IMR-90 (cell line): Measurements from ENCODE around the gene TIMM44. TPM values are rescaled to one million over a fixed set of nuclear protein-coding genes. Genes with fewer than 3 reads are reported as not detected.

ENCODE experiments used
- ATAC-seq: fragments of 200-7000 bp; cut with Tn5 transposase; 2 replicates; pipeline ENCODE4 v1.9.1; 2020; ENCODE audit warnings: low read depth, mild to moderate bottlenecking, moderate library complexity
- BruUV-seq: library from RNA; stranded (reverse); fragments of 400-500 nt; replicated peaks from 2 replicates; lab custom pipeline; 2021; lab: Mats Ljungman, UMichigan
- CTCF ChIA-PET: fragments of 300-600 bp; formaldehyde crosslinking; extraction: SDS; loops from one replicate; lab custom pipeline; 2021; ENCODE audit warnings: antibody characterized with exemption; lab: Yijun Ruan, JAX
- POLR2A ChIA-PET: fragments of 300-600 bp; sonication (Branson Sonifier 250); formaldehyde crosslinking; loops from one replicate; lab custom pipeline; 2022; ENCODE audit warnings: antibody characterized with exemption; ENCODE audit not compliant: unreplicated experiment; lab: Charles Lee
- DNase-seq: peaks from one replicate; pipeline ENCODE4 v3.0.0; 2013
- H2AFZ ChIP-seq: replicated peaks from 2 replicates; pipeline ENCODE3; 2013; ENCODE audit warnings: low read length, mild to moderate bottlenecking; ENCODE audit not compliant: poor library complexity
- H2AK5ac ChIP-seq: 2 replicates; pipeline ENCODE4 v1.6.1; 2013; ENCODE audit warnings: low read depth, low read length, inconsistent platforms
- H2AK9ac ChIP-seq: replicated peaks from 2 replicates; pipeline ENCODE3; 2013; ENCODE audit warnings: mild to moderate bottlenecking, low read depth, low read length, moderate library complexity; ENCODE audit not compliant: poor library complexity
- H2BK120ac ChIP-seq: 2 replicates; pipeline ENCODE4 v1.6.1; 2013; ENCODE audit warnings: low read depth, low read length, inconsistent platforms
- H2BK15ac ChIP-seq: 3 replicates; pipeline ENCODE4 v1.6.1; 2013; ENCODE audit warnings: low read depth, low read length, inconsistent platforms
- H2BK20ac ChIP-seq: 2 replicates; pipeline ENCODE4 v1.6.1; 2013; ENCODE audit warnings: low read depth, mild to moderate bottlenecking, inconsistent platforms, low read length, moderate library complexity
- H2BK5ac ChIP-seq: 2 replicates; pipeline ENCODE4 v1.6.1; 2013; ENCODE audit warnings: mild to moderate bottlenecking, low read depth, low read length, inconsistent platforms; ENCODE audit not compliant: poor library complexity, severe bottlenecking
- H3K14ac ChIP-seq: replicated peaks from 2 replicates; pipeline ENCODE4 v1.6.1; 2013; ENCODE audit warnings: low read depth, low read length, inconsistent platforms
- H3K18ac ChIP-seq: 2 replicates; pipeline ENCODE4 v1.6.1; 2013; ENCODE audit warnings: low read depth, low read length, control low read depth
- H3K23ac ChIP-seq: 2 replicates; pipeline ENCODE4 v1.6.1; 2013; ENCODE audit warnings: low read depth, low read length, inconsistent platforms
- H3K27ac ChIP-seq: 2 replicates; pipeline ENCODE4 v1.5.1; 2013; ENCODE audit warnings: mild to moderate bottlenecking, control low read depth, low read length; ENCODE audit not compliant: insufficient read depth
- H3K27me3 ChIP-seq: 2 replicates; pipeline ENCODE4 v1.6.1; 2013; ENCODE audit warnings: low read length; ENCODE audit not compliant: control insufficient read depth, insufficient read depth
- H3K36me3 ChIP-seq: 2 replicates; pipeline ENCODE4 v1.6.1; 2013; ENCODE audit warnings: low read length, mixed read lengths; ENCODE audit not compliant: control insufficient read depth, insufficient read depth
- H3K4ac ChIP-seq: 2 replicates; pipeline ENCODE4 v1.6.1; 2013; ENCODE audit warnings: low read depth, low read length, inconsistent platforms
- H3K4me1 ChIP-seq: 2 replicates; pipeline ENCODE4 v1.6.1; 2013; ENCODE audit warnings: low read length, mixed read lengths; ENCODE audit not compliant: control insufficient read depth, insufficient read depth
- H3K4me2 ChIP-seq: 2 replicates; pipeline ENCODE4 v1.6.1; 2013; ENCODE audit warnings: low read depth, mild to moderate bottlenecking, control low read depth, low read length, moderate library complexity
- H3K4me3 ChIP-seq: 2 replicates; pipeline ENCODE4 v1.5.1; 2013; ENCODE audit warnings: low read depth, mild to moderate bottlenecking, control low read depth, low read length, moderate library complexity; ENCODE audit not compliant: insufficient read depth
- H3K56ac ChIP-seq: 2 replicates; pipeline ENCODE4 v1.6.1; 2013; ENCODE audit warnings: low read length, inconsistent platforms; ENCODE audit not compliant: insufficient read depth; ENCODE audit errors: extremely low read depth
- H3K79me1 ChIP-seq, 2 experiments: 2 replicates each; pipeline ENCODE4 v1.6.1; 2013; ENCODE audit warnings: low read length in 2 of 2, inconsistent platforms in 1 of 2, low read depth in 1 of 2
- H3K9ac ChIP-seq: 2 replicates; pipeline ENCODE4 v1.6.1; 2013; ENCODE audit warnings: low read depth, low read length, control low read depth
- H3K9me1 ChIP-seq: 2 replicates; pipeline ENCODE4 v1.6.1; 2013; ENCODE audit warnings: low read length, inconsistent platforms; ENCODE audit not compliant: insufficient read depth
- H3K9me3 ChIP-seq: 2 replicates; pipeline ENCODE4 v1.6.1; 2013; ENCODE audit warnings: low read length; ENCODE audit not compliant: control insufficient read depth, insufficient read depth
- H4K20me1 ChIP-seq: 2 replicates; pipeline ENCODE4 v1.6.1; 2013; ENCODE audit warnings: low read length, inconsistent platforms; ENCODE audit not compliant: insufficient read depth
- H4K5ac ChIP-seq: 2 replicates; pipeline ENCODE4 v1.6.1; 2013; ENCODE audit warnings: mild to moderate bottlenecking, low read depth, low read length, control low read depth
- H4K8ac ChIP-seq, 2 experiments: 2 replicates each; pipeline ENCODE4 v1.6.1; 2013; ENCODE audit warnings: low read depth in 2 of 2, low read length in 2 of 2, control low read depth in 1 of 2, inconsistent platforms in 1 of 2
- H4K91ac ChIP-seq: 2 replicates; pipeline ENCODE4 v1.6.1; 2013; ENCODE audit warnings: low read depth, low read length, inconsistent platforms; ENCODE audit not compliant: insufficient read depth
- BHLHE40 ChIP-seq: fragments of 150-350 bp; IDR thresholded peaks from 2 replicates; pipeline ENCODE4 v1.6.1; 2016; ENCODE audit warnings: mild to moderate bottlenecking, low read depth, low read length
- CEBPB ChIP-seq: IDR thresholded peaks from 2 replicates; pipeline ENCODE4 v1.6.1; 2012; ENCODE audit warnings: low read depth, low read length, improper control_type of control experiment
- CHD1 ChIP-seq: IDR thresholded peaks from 2 replicates; pipeline ENCODE4 v1.6.1; 2012; ENCODE audit warnings: low read depth, low read length, improper control_type of control experiment
- MAFK ChIP-seq: IDR thresholded peaks from 2 replicates; pipeline ENCODE4 v1.6.1; 2012; ENCODE audit warnings: low read depth, low read length, improper control_type of control experiment
- MAZ ChIP-seq: IDR thresholded peaks from 2 replicates; pipeline ENCODE4 v1.6.1; 2012; ENCODE audit warnings: low read depth, mild to moderate bottlenecking, low read length, improper control_type of control experiment, moderate library complexity, borderline replicate concordance
- NFE2L2 ChIP-seq: fragments of 150-350 bp; IDR thresholded peaks from 2 replicates; pipeline ENCODE4 v1.6.1; 2016; ENCODE audit warnings: low read depth, mild to moderate bottlenecking, low read length
- RAD21 ChIP-seq: IDR thresholded peaks from 2 replicates; pipeline ENCODE4 v1.6.1; 2012; ENCODE audit warnings: low read length, improper control_type of control experiment
- RCOR1 ChIP-seq: IDR thresholded peaks from 2 replicates; pipeline ENCODE4 v1.6.1; 2012; ENCODE audit warnings: mild to moderate bottlenecking, low read length, improper control_type of control experiment; ENCODE audit not compliant: insufficient replicate concordance
- SMC3 ChIP-seq: fragments of 150-350 bp; IDR thresholded peaks from 2 replicates; pipeline ENCODE4 v1.6.1; 2016; ENCODE audit warnings: low read depth, mild to moderate bottlenecking, antibody characterized with exemption, low read length, moderate library complexity
- WGBS, 2 experiments: methylation state at CpG; one replicate each; pipeline versions ENCODE4 v1.1.5 to v1.1.7; 2013; ENCODE audit warnings: missing lambda C conversion rate in 2 of 2; ENCODE audit not compliant: insufficient read length in 1 of 2; ENCODE audit errors: extremely low coverage in 2 of 2; 5-methylcytosine and 5-hydroxymethylcytosine counted together
- dilution Hi-C: fragments of 300-500 bp; cut with HindIII; formaldehyde crosslinking; loops from one replicate; pipeline ENCODE4 v1.14.3; 2018; ENCODE audit warnings: low sequenced_read_pairs; ENCODE audit not compliant: unreplicated experiment
- in situ Hi-C: fragments of 300-500 bp; cut with MboI; formaldehyde crosslinking; loops from 3 replicates; pipeline ENCODE4 v1.14.3; 2019; ENCODE audit warnings: low sequenced_read_pairs, inconsistent platforms, mixed read lengths
- intact Hi-C: fragments of 100-400 bp; cut with micrococcal nuclease; formaldehyde crosslinking; loops from 2 replicates; pipeline ENCODE4 v1.10.0; 2022
- polyA plus RNA-seq, 3 experiments: library from polyadenylated mRNA; depleted of rRNA; stranded (reverse); fragments of >200 nt; gene quantifications; 2 replicates each; pipeline ENCODE4 v1.2.3, GENCODE V29; 2012; ENCODE audit warnings: low replicate concordance in 1 of 3
- total RNA-seq: library from RNA; depleted of rRNA; stranded (reverse); fragments of >200 nt; gene quantifications from 2 replicates; pipeline ENCODE4 v1.2.3, GENCODE V29; 2012
- TF ChIP-seq, protein P1 (sequence below): conservative IDR thresholded peaks from 2 replicates; pipeline ENCODE4 v1.5.1; 2012; ENCODE audit warnings: mild to moderate bottlenecking, low read depth, low read length, improper control_type of control experiment

TIMM44 gene
- total and polyA plus RNA-seq, 2 of the 4 experiments (the other 2 are of a cell fraction): 37.6 to 52.3 TPM

DNA sequence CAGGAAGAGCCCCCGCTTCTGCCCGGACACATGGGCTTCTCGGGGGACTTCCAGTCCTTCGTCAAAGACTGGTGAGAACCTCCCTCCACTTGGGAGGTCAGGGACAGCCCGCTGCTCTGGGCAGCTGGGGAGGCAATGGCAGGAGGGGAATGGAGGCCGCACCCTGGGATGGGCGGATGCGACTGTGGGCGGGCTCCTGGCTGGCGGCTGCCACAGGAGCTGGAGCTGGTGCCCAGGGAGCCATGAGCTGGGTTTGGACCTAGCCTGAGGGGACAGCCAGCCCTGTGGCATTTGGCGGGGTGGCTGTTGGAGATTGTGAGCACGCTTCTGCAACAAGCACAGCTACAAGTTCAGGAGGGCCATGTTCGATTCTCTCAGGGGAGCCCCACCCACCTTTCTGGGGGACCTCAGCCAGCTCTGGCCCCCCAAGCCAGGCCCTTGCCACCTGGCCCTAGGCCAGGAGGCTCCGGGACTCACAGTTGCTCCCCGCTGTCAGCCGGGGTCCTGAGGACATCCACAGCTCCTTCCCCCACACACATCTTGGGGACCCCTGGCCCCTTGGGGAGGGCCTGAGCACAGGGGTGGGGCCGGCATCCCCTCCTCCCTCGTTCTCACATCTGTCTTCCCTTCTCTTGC, 31.8 kb downstream of the TIMM44 start:
- BruUV-seq: no TSS peak
- Histone ChIP-seq H3K18ac (no peak overlapping the region), H3K27me3 (peaks cover 9% of the 10 kb centered on the region), H3K4me3 (no peak overlapping the region), H2BK20ac (no peak overlapping the region), H4K5ac (no peak overlapping the region), H3K23ac (no peak overlapping the region), H2BK15ac (no peak overlapping the region), H4K91ac (no peak overlapping the region), H2BK5ac (no peak overlapping the region), H3K4ac (no peak overlapping the region), H3K79me1 (peaks cover 0 to 20% of the 10 kb centered on the region in 2 experiments; a peak in 2 of 4 replicates), H2AFZ (no peak overlapping the region), H4K8ac (no peak overlapping the region), H3K9ac (no peak overlapping the region), H4K20me1 (peaks cover 25% of the 10 kb centered on the region), H3K56ac (no peak overlapping the region), H2BK120ac (no peak overlapping the region), H3K36me3 (peaks cover 30% of the 10 kb centered on the region), H2AK5ac (no peak overlapping the region), H2AK9ac (no peak overlapping the region), H3K4me2 (no peak overlapping the region), H3K9me3 (no peaks in the 10 kb centered on the region), H3K14ac (no peak overlapping the region), H3K9me1 (no peaks in the 10 kb centered on the region; the same call in 1 of the 2 replicates), H3K4me1 (peaks cover 5% of the 10 kb centered on the region; the same call in 1 of the 2 replicates), H3K27ac (no peak overlapping the region)
- in situ Hi-C loops: no loop called here
- intact Hi-C loops: no loop called here
- ChIA-PET CTCF (no interaction called here), POLR2A (no interaction called here)
- dilution Hi-C loops: no loop called here
- 97% methylated on average over 10 of the region's 18 CpGs; no CpG with 5 or more reads in 1 of the 2 experiments for WGBS, 2 experiments
- TF ChIP-seq MAZ (no peak), RCOR1 (no peak), NFE2L2 (no peak), CEBPB (no peak), SMC3 (no peak), CHD1 (no peak), MAFK (no peak), BHLHE40 (no peak), RAD21 (no peak)
- TF ChIP-seq, protein P1, sequence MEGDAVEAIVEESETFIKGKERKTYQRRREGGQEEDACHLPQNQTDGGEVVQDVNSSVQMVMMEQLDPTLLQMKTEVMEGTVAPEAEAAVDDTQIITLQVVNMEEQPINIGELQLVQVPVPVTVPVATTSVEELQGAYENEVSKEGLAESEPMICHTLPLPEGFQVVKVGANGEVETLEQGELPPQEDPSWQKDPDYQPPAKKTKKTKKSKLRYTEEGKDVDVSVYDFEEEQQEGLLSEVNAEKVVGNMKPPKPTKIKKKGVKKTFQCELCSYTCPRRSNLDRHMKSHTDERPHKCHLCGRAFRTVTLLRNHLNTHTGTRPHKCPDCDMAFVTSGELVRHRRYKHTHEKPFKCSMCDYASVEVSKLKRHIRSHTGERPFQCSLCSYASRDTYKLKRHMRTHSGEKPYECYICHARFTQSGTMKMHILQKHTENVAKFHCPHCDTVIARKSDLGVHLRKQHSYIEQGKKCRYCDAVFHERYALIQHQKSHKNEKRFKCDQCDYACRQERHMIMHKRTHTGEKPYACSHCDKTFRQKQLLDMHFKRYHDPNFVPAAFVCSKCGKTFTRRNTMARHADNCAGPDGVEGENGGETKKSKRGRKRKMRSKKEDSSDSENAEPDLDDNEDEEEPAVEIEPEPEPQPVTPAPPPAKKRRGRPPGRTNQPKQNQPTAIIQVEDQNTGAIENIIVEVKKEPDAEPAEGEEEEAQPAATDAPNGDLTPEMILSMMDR: no peak
- DNase-seq: no peak
- no peak for ATAC-seq
